Measurements from ENCODE around the gene TNNI3K. TPM values are rescaled to one million over a fixed set of nuclear protein-coding genes. Genes with fewer than 3 reads are reported as not detected.

Gene TNNI3K
- polyA plus RNA-seq, 1 donor from 2014 or later = not detected

DNA sequence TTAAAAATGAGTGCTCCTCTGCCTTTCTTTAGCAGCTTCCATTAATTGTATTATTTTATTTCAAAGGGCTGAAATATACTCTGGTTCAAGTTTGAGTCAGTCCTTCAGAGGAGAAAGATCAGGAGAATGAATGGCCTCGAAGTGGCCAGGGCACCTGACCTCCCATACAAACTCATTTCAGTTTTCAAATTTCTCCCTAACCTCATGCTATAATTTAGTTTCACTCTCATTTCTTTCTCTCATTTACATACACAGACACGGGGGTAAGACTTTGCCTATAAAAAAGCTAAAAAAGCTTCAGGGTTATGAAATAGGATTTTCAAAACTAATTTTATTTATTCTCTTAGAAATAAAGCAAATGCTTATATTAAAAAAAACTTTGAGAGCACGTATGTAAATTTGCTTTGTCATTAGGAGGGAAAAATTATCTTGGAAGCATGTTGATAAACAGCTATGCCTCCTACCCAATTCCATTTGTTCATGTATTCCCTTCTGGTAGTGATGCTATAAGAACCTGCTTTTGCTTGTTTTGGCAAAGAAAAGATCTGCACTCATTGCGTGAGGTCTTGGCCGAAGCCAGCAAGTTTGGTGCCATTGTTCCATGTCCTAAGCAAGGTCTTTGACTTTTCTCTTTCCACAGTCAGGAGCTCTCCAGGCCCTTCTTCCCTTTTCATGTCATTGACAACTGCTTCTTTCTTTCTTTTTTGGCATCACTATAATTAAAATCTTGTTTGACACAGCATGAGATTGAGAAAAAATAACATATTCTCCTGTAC lies 357.6 kb downstream of the TNNI3K start:
- H3K4me1 Mint-ChIP-seq = peaks cover 0 to 2% (median 0%) of the 10 kb centered on the region in 3 donors
- H3K27me3 Mint-ChIP-seq = peaks cover 5% of the 10 kb centered on the region
- H3K27ac Mint-ChIP-seq = no peak overlapping the region
- H3K36me3 Mint-ChIP-seq = peaks cover 4% of the 10 kb centered on the region
- no peaks in the 10 kb centered on the region for H3K9me3 Mint-ChIP-seq
- H3K4me3 Mint-ChIP-seq = no peak overlapping the region

Other genes starting within 250 kb of the TNNI3K start
- gene LRRIQ3, start 37.2 kb upstream of the TNNI3K start, polyA plus RNA-seq = 3.9 TPM
- gene FPGT, start 37.1 kb upstream of the TNNI3K start, polyA plus RNA-seq = 3.9 TPM